Caco-2 (cell line): ENCODE results near the gene HOXC10. TPM values are rescaled to one million over a fixed set of nuclear protein-coding genes. Genes with fewer than 3 reads are reported as not detected.

Experiments used
- BruUV-seq: library from RNA; stranded (reverse); fragments of 400-500 nt; replicated peaks from 2 replicates; lab custom pipeline; 2021; lab: Mats Ljungman, UMichigan
- CTCF ChIA-PET: fragments of 300-600 bp; sonication (Branson Sonifier 250); formaldehyde crosslinking; loops from one replicate; lab custom pipeline; 2022; ENCODE audit warnings: antibody characterized with exemption; lab: Charles Lee
- POLR2A ChIA-PET: fragments of 300-600 bp; sonication (Branson Sonifier 250); formaldehyde crosslinking; loops from one replicate; lab custom pipeline; 2022; ENCODE audit warnings: antibody characterized with exemption; lab: Charles Lee
- DNase-seq, 2 experiments: peaks; one replicate each; pipeline versions ENCODE4 v3.0.0 to v3.0.0-alpha.2; 2020 to 2022
- H3K27me3 ChIP-seq: replicated peaks from 2 replicates; pipeline ENCODE4 v1.6.0; 2011; ENCODE audit warnings: low read length; ENCODE audit not compliant: control insufficient read depth, insufficient read depth
- H3K36me3 ChIP-seq: 2 replicates; pipeline ENCODE4 v1.5.1; 2011; ENCODE audit warnings: low read length; ENCODE audit not compliant: control insufficient read depth, insufficient read depth
- H3K4me1 ChIP-seq: fragments of 250-450 bp; sonication (Bioruptor Pico); 2 replicates; pipeline ENCODE4 v1.5.1; 2020; ENCODE audit warnings: mild to moderate bottlenecking
- H3K4me3 ChIP-seq: 2 replicates; pipeline ENCODE4 v1.5.1; 2011; ENCODE audit warnings: low read depth, mild to moderate bottlenecking, control low read depth, low read length
- H3K9me3 ChIP-seq: fragments of 250-450 bp; sonication (Bioruptor Pico); 2 replicates; pipeline ENCODE4 v1.5.1; 2020; ENCODE audit warnings: mild to moderate bottlenecking, moderate library complexity
- H3K27ac Mint-ChIP-seq: one replicate; pipeline ENCODE4 v1.8.0; 2022; ENCODE audit warnings: mixed read lengths; ENCODE audit not compliant: unreplicated experiment
- H3K27me3 Mint-ChIP-seq: one replicate; pipeline ENCODE4 v1.8.0; 2022; ENCODE audit warnings: mixed read lengths; ENCODE audit not compliant: insufficient read depth, unreplicated experiment
- H3K36me3 Mint-ChIP-seq: one replicate; pipeline ENCODE4 v1.8.0; 2022; ENCODE audit warnings: mild to moderate bottlenecking, mixed read lengths; ENCODE audit not compliant: insufficient read depth, unreplicated experiment
- H3K4me1 Mint-ChIP-seq: one replicate; pipeline ENCODE4 v1.8.0; 2022; ENCODE audit warnings: low read depth, mixed read lengths; ENCODE audit not compliant: unreplicated experiment
- H3K4me3 Mint-ChIP-seq: one replicate; pipeline ENCODE4 v1.8.0; 2022; ENCODE audit warnings: mild to moderate bottlenecking, moderate library complexity, mixed read lengths; ENCODE audit not compliant: unreplicated experiment
- H3K9me3 Mint-ChIP-seq: one replicate; pipeline ENCODE4 v1.8.0; 2022; ENCODE audit warnings: mixed read lengths; ENCODE audit not compliant: unreplicated experiment
- intact Hi-C: fragments of 100-400 bp; cut with micrococcal nuclease; formaldehyde crosslinking; loops from one replicate; pipeline ENCODE4 v1.10.0; 2022; ENCODE audit not compliant: unreplicated experiment
- total RNA-seq: library from RNA; stranded (reverse); gene quantifications from 2 replicates; pipeline ENCODE4 v1.2.3, GENCODE V29; 2022
- TF ChIP-seq, protein P1 (sequence below), 2 experiments: fragments of 200-600 bp in 1 of 2; IDR thresholded peaks; 1 replicate in 1 of 2; 2 replicates in 1 of 2; pipeline versions ENCODE4 v1.5.1 to v1.8.0; 2011 to 2022; ENCODE audit warnings: antibody characterized with exemption in 1 of 2, control low read depth in 1 of 2, inconsistent platforms in 1 of 2, low read depth in 1 of 2, low read length in 1 of 2, mild to moderate bottlenecking in 1 of 2, moderate library complexity in 1 of 2; ENCODE audit not compliant: insufficient read depth in 1 of 2, severe bottlenecking in 1 of 2, unreplicated experiment in 1 of 2

HOXC10 gene
- total RNA-seq, 1 experiment from 2014 or later: 4.0 TPM

DNA sequence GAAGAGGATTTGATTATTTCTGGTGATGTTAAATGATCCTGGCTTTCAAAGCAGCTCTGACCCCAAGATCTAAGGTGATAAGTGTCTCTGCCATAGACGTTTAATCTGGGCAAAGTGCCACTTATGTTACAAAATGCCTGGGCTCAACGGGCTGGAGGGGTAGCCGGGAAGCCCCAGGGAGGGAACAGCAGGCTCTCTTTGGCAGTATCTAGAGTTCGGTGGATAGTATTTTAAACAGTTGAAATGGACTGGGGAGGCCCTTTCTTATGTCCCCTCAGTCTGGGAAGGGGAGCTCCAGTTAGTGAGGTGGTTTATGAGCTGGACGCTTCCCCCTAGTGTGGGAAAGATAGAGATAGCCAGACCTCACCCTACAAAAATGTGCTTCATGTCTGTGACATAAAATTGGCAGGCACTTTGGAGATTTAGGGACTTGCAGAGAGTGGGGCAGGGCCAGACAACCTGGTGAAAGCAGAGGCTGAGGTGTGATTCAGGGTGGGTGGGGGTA is 17.5 kb upstream of the HOXC10 start:
- Mint-ChIP-seq H3K36me3 (no peaks in the 10 kb centered on the region), H3K27me3 (no peaks in the 10 kb centered on the region), H3K4me1 (peaks cover 23% of the 10 kb centered on the region), H3K27ac (no peak overlapping the region), H3K4me3 (no peak overlapping the region), H3K9me3 (no peaks in the 10 kb centered on the region)
- no peaks in the 10 kb centered on the region for H3K9me3 ChIP-seq
- TF ChIP-seq, protein P1, sequence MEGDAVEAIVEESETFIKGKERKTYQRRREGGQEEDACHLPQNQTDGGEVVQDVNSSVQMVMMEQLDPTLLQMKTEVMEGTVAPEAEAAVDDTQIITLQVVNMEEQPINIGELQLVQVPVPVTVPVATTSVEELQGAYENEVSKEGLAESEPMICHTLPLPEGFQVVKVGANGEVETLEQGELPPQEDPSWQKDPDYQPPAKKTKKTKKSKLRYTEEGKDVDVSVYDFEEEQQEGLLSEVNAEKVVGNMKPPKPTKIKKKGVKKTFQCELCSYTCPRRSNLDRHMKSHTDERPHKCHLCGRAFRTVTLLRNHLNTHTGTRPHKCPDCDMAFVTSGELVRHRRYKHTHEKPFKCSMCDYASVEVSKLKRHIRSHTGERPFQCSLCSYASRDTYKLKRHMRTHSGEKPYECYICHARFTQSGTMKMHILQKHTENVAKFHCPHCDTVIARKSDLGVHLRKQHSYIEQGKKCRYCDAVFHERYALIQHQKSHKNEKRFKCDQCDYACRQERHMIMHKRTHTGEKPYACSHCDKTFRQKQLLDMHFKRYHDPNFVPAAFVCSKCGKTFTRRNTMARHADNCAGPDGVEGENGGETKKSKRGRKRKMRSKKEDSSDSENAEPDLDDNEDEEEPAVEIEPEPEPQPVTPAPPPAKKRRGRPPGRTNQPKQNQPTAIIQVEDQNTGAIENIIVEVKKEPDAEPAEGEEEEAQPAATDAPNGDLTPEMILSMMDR (IDR thresholded peaks at IDR 0.05; ENCODE audit: insufficient read depth in 1 of 2, low read depth in 1 of 2, low read length in 1 of 2, severe bottlenecking in 1 of 2, unreplicated experiment in 1 of 2): no peak
- no peaks in the 10 kb centered on the region for H3K36me3 ChIP-seq
- ChIA-PET CTCF (interaction anchor here (1.0 kb wide), 1 partner anchor 163 kb away, joined by 3 read pairs; no protein-coding TSS in a partner anchor), POLR2A (no interaction called here)
- H3K27me3 ChIP-seq: no peaks in the 10 kb centered on the region
- no TSS peak for BruUV-seq
- intact Hi-C loops: no loop called here
- no peak overlapping the region for H3K4me3 ChIP-seq
- DNase-seq: no peak
- 0 out of 2 replicates have a peak, but pooled peaks cover 5% of the 10 kb centered on the region for H3K4me1 ChIP-seq

DNA sequence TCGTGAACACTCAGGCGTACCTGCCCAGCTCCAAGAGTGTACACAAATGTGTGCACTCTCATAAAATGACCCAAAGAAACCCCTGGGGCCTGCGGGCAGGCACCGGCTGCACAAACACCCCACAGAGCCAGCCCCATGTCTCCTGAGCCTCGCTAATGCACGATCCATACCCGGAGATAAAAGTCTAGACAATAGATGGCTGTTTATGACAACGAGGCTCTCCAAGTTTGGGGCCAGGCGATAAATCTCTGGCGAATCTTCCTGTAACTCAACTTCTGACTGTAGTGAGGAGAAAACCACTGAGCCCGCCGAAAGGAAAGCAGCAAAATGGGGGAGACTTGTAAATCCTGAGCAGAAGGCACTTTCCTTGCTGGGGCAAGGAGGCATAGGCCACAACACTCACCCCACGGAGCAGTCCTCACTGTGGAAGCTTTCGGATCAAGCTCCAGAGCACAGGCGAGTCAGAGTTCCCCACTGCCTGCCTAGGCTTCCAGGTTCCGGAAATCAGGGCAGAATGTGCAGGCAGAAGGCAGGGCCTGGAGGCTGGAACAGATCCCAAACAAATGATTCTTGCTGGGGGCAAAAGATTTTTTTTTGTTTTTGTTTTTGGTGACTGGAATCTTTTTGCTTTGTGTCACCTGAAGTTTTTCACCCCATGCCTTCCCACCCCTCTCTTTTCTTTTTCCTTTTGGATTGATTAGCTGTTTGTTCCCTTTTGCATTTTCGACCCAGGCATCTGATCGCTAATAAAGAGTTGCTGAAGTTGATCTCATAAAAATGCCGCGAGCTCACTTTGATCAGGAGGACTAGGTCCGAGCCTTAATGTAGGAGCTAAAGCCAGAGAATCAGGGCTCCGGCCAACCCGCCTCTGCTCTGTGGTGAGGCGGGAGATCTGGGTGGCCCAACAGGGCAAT is 16.5 kb upstream of the HOXC10 start:
- TF ChIP-seq, protein P1 (IDR thresholded peaks at IDR 0.05; ENCODE audit: insufficient read depth in 1 of 2, low read depth in 1 of 2, low read length in 1 of 2, severe bottlenecking in 1 of 2, unreplicated experiment in 1 of 2): no peak
- H3K27ac Mint-ChIP-seq: no peak overlapping the region
- BruUV-seq: no TSS peak
- H3K27me3 Mint-ChIP-seq: no peaks in the 10 kb centered on the region
- H3K4me3 ChIP-seq: no peak overlapping the region
- H3K4me1 Mint-ChIP-seq: peaks cover 23% of the 10 kb centered on the region
- ChIA-PET POLR2A (interaction anchor here (0.6 kb wide), 1 partner anchor 14 kb away, joined by 3 read pairs; the partner anchor contains the start of gene HOXC12), CTCF (interaction anchor here (0.6 to 1.0 kb wide), 2 partner anchors 99 to 164 kb away, joined by 3 read pairs; no protein-coding TSS in a partner anchor)
- no peaks in the 10 kb centered on the region for H3K36me3 ChIP-seq
- DNase-seq: no peak
- no peak overlapping the region for H3K4me3 Mint-ChIP-seq
- intact Hi-C loops: no loop called here
- H3K9me3 Mint-ChIP-seq: no peaks in the 10 kb centered on the region
- no peaks in the 10 kb centered on the region for H3K36me3 Mint-ChIP-seq
- no peaks in the 10 kb centered on the region for H3K9me3 ChIP-seq
- 0 out of 2 replicates have a peak, but pooled peaks cover 5% of the 10 kb centered on the region for H3K4me1 ChIP-seq
- no peaks in the 10 kb centered on the region for H3K27me3 ChIP-seq

DNA sequence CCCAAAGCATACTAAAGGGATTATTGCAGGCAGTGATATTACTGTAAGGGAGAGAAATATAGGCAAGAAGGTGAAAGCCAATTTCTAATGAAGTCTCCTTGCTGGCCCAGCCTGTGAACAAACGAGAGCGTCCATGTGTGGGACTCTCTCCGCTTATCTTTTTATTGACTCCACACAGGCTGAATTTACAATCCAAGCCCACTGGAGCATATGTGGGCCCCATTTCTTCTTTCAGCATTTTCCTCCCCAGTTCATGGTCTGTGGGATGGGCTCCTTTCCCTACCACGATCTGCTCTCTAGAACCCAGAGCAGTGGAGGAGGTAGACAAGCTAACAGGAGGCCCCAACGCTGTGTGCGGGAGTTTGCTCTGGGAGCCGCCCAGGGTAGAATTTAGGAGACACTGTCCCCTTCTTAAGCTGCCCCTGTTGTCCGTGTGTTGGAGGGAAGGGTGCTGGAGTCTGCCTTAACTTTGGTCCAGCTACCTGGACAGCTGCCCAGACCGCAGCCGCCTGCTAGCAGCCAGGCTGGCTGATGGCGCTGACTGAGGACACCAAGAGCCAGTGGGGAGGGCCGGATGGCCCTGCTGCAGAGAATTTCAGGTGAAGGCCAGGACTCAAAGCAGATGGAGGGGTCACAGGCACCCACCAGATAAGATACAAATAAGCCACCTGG is 15.2 kb upstream of the HOXC10 start:
- H3K27me3 Mint-ChIP-seq: no peaks in the 10 kb centered on the region
- no peak for DNase-seq
- Histone ChIP-seq H3K4me3 (no peak overlapping the region), H3K9me3 (no peaks in the 10 kb centered on the region), H3K36me3 (no peaks in the 10 kb centered on the region), H3K27me3 (no peaks in the 10 kb centered on the region), H3K4me1 (no peaks in the 10 kb centered on the region)
- peaks cover 15% of the 10 kb centered on the region for H3K4me1 Mint-ChIP-seq
- no peak overlapping the region for H3K4me3 Mint-ChIP-seq
- TF ChIP-seq, protein P1 (IDR thresholded peaks at IDR 0.05; ENCODE audit: insufficient read depth in 1 of 2, low read depth in 1 of 2, low read length in 1 of 2, severe bottlenecking in 1 of 2, unreplicated experiment in 1 of 2): no peak
- POLR2A ChIA-PET: interaction anchor here (0.5 kb wide), 1 partner anchor 102 kb away, joined by 6 read pairs; no protein-coding TSS in a partner anchor
- CTCF ChIA-PET: no interaction called here
- BruUV-seq: no TSS peak
- no peaks in the 10 kb centered on the region for H3K9me3 Mint-ChIP-seq
- H3K36me3 Mint-ChIP-seq: no peaks in the 10 kb centered on the region
- intact Hi-C loops: no loop called here
- no peak overlapping the region for H3K27ac Mint-ChIP-seq
